ENCODE results near the gene ANKRD33.

ANKRD33 gene, protein sequence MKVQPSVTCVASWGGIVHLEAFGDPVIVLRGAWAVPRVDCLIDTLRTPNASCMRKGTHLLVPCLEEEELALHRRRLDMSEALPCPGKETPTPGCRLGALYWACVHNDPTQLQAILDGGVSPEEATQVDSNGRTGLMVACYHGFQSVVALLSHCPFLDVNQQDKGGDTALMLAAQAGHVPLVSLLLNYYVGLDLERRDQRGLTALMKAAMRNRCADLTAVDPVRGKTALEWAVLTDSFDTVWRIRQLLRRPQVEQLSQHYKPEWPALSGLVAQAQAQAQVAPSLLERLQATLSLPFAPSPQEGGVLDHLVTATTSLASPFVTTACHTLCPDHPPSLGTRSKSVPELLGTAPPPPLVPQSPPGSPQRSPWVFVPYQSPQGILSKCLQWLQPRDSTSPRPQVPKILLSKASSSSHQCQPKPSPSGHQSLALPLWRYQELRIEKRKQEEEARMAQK

DNA sequence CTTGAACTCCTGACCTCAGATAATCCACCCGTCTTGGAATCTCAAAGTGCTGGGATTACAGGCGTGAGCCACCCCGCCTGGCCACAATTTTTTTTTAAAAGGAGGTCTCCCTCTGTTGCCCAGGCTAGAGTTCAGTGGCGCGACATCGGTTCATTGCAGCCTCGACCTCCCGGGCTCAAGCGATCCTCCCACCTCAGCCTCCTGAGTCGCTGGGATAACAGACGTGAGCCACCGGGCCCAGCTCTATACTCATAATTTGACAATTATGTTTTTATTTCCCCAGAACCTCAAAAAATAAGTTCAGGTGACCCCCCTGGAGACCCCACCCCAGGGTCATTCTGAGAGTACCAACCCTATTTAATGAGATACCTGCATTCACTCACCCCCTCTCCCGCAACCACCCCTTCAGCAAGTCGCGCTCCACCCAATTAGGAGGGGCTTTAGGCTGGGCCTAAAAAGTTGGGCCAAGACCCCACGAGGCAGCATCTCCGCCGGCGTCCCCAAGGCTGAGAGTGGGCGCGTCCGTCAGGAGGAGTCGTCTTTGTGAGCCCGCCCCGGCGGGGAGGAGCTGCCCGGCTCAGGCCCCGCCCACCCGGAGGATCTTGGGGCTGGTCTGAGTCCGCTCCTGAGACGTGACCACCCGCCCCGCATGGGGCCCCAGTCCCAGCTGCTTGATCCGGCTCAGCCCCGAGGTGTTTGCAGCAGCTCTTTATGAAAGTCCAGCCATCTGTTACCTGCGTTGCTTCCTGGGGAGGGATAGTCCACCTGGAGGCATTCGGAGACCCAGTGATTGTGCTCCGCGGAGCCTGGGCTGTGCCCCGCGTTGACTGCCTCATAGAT lies at the start of gene ANKRD33:
TSS of gene ANKRD33 (plus strand) at position 628 of the 840 bp plus-strand sequence. CDS start at position 712, 84 bp downstream.
- no peak for DNase-seq (ENCODE audit: extremely low read depth in 1 of 2, low read depth in 1 of 2)

DNA sequence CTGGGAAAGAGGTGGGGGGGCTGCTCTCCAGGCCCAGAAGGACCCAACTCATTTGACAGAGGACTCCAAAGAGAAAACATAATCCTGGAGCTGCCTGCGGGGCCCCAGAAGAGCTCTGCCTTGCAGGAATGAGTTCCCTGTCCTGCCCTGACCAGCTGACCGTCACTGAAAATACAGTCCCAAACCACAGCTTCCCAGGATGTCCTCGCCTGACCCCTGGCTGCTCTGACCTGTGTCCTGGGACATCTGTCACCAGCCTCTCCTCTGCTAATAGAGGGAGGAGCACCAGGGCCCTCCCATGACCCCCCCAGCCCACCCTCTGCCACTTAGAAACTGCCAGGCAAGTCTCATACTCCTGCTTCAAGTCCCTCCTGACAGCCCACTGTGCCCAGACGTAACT lies 49.1 kb upstream of the ANKRD33 start:
- DNase-seq (ENCODE audit: extremely low read depth in 1 of 2, low read depth in 1 of 2): no peak

DNA sequence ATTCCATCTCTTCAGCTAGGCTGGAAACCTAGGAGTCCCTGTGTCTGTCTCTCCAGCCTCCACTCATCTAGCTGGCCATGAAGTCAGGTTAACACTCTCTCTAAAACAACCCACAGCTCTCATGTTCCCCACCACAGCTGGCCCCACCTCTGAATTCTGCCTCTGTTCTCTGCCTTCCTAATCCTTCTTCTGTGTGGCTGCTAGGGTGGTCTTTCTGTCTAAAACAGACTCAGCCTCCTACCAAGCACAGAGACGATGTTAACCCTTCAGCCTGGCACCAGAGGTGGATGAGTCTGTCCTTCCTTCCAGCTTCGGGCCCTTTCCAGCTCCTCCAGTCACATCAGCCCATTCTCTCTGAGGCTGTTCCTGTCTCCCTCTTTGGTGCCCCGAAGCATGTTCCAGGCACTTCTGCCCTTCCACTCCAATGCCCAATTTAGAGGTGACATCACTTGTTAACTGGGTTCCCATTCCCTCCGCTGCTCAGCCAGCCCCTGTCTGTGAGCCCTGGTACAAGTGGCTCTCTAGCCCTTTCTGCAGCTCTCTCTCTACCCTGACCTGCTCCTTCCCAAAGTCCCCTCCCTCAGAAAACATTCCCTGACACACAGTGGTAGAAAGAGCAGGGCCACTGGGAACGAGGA lies 48.5 kb upstream of the ANKRD33 start:
- DNase-seq (ENCODE audit: extremely low read depth in 1 of 2, low read depth in 1 of 2): no peak

DNA sequence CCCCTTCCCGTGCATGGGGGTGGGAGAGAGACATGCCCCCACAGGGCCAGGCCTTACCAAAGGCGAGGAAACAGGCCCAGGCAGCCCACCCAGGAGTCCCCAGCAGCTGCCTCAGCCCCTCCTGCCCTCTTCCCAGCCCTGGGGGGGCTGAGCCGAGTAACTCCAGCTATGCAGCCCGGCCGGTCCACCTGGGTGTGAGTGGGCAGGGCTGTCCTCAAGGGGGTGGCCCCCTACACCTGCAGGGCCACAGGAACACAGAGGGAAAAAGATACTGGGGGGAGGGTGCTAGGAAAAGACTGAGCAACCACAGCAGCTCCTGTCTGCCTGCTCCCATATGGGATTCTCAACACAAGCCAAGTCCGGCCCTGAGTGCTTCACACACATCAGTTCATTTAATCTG lies 46.9 kb upstream of the ANKRD33 start:
- DNase-seq (ENCODE audit: extremely low read depth in 1 of 2, low read depth in 1 of 2): no peak

DNA sequence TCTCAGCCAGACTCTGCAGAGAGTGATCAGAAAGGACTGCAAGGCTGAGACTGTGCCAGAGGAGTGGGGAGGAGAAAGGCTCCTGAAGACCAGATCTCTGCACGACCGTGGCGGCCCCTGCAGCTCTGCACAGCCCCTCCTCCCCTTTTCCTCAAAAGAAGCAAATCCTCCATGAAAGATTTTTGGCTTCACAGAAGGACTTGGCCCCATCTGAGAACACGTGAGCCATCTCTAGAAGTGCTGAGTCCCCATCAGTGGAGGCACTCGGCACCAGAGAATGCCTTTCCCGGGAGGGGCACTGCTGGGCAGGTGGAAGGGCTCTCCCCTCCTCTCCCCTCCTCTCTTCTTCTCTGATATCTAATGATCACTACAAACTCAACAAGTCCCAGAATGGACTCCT lies 46.2 kb upstream of the ANKRD33 start:
- no peak for DNase-seq (ENCODE audit: extremely low read depth in 1 of 2, low read depth in 1 of 2)

DNA sequence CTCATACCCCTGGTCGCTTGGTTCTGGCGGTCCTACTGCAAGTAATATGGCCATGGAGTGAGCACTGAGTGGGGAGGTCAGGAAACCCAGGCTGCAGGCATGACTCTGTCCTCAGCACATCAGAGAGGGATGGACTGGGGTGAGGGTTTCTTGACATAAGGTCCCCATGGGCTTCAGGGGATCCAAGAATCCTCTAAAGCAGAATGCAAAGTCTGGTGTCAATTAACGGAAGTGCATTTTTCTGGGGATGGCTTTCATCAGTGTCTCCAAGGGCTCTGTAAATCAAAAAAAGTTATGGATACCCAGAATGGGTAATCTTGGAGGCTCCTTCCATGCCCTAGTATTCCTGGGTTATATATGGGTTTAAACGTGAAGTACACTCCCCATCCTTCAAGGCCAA lies 43.0 kb upstream of the ANKRD33 start:
- DNase-seq (ENCODE audit: extremely low read depth in 1 of 2, low read depth in 1 of 2): no peak

DNA sequence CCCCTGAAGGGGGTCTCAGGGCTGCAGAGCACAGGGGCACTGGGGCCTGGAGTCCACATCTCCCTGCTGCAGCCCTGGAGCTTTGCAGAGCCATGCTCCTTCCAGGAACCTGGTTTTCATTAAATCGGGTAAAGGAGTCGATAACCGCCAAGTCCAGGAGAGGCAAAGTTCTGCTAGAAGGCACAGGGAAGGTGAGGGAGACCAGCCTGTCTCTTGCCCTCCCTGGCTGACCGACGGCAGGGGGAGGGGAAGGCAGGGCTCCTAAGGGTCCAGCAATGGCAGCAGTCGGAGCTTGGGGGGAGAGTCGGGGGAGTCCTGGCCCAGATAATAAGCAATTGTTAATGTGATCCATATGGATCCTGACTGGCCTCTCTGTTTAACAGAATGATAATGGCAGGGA lies 42.4 kb upstream of the ANKRD33 start:
- DNase-seq (ENCODE audit: extremely low read depth in 1 of 2, low read depth in 1 of 2): no peak

DNA sequence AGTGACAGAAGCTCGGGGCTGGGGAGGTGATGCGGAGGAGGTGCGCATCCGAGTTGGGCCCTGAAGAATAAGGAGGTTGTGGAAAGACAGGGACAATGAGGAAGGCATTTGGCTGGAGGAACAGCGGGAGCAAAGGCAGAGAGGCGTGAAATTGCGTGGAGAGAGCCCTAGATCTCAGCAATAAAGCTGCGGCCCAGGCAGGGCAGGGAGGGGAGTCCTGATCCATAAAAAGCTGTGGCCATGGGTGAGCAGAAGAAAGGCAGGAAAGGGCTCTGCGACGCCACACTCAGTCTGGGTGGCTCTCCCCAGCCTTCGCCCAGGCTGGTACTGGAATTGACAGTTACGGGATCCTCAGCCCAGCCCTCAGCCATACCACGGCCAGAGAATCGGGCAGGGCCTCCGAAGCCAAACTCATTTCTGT lies 41.6 kb upstream of the ANKRD33 start:
- DNase-seq (ENCODE audit: extremely low read depth in 1 of 2, low read depth in 1 of 2): no peak

DNA sequence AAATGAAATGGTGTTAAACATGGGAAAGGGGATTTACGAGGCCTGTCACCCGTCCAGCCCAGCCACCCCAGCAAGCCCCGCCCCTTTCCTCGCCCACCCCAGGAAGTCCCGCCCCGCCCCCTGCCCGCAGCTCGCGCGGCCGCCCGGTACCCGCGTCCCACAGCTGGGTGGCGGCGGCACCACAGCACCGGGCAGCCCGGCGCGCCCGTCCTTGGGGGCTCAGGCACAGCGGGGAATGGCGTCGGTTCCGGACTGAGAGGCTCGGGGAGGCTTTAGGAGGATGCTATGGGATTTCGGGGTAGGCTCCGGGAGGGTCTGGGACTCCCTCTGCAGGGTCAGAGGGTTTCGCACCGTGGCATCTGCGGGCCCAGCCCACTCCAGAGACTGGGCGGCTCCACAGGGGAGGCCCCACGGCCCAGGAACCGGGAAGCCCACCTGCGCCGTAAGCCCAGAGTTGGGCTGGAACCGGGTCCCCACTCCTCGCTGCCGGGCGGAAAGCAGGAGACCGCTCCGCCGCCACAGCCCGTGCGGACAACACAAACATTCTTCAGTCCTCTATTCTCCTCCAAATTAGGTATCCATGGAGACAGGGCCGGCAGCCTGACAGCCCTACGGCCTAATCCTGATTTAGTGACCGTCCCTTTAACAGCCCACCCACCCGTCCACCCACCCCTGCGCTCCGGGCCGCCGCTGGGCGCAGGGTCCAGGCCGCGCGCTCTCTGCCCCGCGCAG lies 40.8 kb upstream of the ANKRD33 start:
- peak in 1 of 2 donors; percentile 29 for DNase-seq (ENCODE audit: extremely low read depth in 1 of 2, low read depth in 1 of 2)

DNA sequence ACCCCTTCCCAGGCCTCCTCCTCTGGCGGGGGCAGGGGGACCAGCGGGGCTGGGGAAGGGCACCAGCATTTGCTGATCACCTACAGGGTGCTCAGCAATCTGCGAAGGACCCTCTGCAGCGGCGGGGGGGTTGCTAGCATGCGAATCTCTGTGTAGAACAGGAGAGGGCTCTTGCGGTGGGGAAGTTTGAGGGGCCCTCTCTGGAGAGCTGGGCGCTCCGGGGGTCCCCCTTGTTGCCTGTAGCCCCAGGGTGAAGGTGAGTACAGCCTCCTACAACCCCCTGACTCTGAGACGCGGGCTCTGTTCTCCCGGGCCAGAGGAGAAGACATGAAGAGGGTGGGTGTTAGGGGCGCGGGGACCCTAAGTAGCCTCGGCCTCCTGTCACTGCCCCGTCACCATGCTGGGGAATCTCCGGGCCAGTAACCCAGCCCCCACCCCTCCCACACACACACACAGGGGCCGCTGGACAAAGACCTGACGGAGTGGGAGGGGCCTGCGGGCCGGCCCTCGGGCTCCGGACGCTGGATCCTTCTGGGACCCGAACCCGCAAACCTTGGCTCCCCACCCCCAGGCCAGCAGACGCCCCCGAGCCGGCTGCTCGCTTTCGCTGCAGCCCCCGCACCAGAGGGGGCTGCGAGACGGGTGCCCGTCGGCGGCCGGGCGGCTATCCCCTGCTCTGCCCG lies 40.1 kb upstream of the ANKRD33 start:
- DNase-seq (ENCODE audit: extremely low read depth in 1 of 2, low read depth in 1 of 2): no peak

DNA sequence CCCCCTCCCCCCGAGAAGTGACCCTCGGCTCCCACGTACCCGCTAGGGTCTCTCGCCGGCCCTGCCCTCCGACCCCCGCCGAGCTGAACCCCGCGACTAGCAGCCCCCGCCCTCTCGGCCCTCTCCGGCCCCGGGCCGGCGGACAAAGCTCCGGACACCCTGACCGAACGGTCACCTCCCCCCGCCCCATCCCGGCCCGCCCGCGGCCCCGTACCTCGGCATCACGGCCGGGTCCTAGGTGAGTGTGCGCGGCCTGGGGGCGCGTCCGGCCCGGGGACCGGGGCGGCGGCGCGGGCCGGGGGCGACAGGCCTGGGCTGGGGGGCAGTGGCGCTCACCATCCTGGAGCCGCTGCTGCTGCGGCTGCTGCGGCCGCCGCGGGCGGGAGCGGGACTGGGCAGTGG lies 39.6 kb upstream of the ANKRD33 start, which contains the start of gene FIGNL2:
TSS of gene FIGNL2 (minus strand) at position 393 of the 402 bp plus-strand sequence. CDS start 26,305 bp downstream, outside the sequence.
- no peak for DNase-seq (ENCODE audit: extremely low read depth in 1 of 2, low read depth in 1 of 2)

DNA sequence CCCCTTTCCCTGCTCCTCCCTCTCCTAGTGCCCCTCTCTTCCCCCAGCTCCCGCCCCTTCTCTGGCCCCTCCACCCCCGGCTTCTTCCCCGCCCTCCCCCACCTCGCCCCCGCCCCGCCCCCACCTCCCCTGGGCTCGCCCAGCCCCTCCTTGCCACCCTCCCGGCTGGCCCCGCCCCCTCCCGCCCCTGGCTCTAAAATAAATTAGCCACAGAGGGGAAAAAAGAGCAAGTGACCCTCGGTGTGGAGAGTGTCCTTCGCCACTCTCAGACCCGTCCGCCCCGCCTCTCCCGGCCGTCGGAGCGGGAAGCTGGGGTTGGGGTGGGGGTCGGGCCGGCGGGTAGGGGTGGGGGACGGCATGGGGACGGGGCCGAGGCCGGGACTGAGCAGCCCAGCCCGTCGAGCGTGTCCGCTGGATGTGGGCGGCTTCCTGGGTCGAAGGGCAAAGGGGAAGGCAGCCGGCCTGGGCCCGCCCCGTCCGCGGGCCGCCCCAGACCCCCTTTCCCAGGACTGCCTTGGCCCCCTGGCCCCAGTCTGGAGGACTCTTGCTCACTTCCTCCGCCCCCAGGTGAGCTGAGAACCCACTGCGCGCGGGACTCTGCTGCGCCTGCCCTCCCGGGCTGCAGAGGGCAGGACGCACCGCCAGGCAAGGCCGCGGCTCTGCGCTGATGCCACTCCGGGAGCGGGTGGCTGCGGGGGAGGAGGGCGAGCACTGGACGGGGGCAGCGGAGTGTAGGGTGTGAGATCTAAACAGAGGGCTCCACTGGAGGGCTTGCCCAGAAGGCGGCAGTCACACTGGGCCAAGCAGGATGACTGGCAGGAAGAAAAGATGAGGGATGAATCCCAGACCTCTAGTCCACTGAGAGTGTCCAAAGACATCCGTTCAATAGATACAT lies 38.8 kb upstream of the ANKRD33 start:
- no peak for DNase-seq (ENCODE audit: extremely low read depth in 1 of 2, low read depth in 1 of 2)

DNA sequence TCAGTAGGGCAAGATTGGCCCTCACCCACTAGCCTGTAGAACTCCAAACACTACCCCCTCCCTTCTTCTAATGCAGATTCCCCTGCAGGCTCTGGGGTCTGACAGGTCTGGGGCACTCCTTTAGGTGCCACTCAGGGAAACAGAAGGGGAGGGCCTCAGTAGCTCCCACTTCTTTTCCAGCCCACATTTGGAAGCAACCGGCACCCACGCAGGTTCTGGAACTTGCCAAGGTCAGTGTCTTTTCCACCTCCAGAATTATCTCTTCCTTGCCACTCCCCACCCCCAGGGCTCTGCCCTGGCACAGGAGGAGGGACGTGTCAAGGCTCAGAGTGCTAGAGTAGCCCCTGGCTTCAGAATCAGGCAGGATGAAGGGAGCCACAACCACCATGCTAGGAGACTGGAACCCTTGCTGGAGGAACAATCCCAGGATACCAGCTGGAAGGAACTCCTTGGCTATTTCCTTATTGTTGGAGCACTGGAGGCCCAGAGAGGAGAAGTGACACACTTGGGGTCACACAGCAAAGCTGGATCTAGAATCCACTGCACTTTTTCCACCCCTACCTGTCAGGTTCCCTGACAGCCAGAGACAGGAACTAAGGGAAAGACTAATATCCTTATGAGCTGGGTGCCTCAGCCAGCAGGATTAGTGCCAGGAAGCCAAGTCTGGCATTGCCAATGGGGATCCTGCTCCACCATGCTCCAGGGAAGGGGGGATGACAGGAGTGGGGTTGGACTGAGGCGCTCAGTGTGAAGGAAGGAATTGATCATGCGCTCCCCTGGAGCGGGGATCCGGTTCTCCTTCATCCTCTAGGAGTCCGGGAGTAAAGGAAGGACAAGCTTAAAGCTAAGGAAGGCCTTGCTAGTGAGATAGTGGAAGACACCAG lies 37.6 kb upstream of the ANKRD33 start:
- no peak for DNase-seq (ENCODE audit: extremely low read depth in 1 of 2, low read depth in 1 of 2)

DNA sequence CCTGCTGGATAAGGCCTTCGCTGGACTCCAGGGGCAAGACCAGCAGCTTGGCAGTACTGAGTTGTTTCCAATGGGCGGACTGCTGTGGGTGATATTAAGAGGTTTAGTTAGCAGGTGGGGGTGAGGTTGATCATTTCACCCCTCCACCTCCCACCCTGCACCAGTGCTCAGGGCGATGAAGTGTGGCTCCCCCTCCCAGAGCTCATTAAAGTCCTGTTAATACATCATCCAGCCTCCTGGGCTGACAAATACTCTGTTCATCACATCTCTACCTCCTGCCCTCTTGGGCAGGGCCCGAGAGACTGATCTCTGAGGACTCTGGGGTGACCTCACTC lies 37.0 kb upstream of the ANKRD33 start:
- no peak for DNase-seq (ENCODE audit: extremely low read depth in 1 of 2, low read depth in 1 of 2)

DNA sequence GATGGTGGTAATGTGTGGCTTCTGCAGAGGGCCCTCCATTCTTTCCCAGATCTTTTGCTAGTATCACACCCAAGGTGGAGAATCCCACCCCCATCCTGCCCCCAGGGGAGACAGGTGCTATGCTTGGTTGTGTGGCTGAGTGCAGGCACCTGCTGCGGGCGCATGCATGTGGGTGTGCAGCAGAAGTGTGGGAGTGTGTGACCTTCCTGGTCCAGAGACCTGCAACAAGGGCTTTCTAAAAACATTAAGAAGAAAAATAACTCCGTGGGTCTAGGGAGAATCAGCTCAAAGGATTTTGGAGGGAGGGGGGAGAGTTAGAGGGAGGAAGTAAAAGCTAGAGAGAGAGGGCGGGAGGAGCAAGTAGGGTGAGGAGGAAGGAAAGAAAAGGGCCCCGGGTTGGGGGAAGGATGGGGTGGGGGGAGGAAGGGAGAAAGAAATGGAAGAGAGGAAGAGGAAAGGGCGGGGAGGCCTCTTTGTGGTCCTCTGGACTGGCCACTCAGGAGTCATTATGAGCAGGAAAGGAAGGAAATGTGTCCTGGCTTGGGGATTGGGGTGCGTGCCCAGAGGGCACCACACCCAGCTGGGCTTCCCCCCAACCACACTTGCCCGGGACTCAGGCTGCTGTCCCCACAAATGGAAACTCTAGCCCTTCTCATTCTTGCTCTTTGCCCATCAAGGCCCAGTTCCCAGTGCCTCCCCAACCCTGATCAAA lies 36.3 kb upstream of the ANKRD33 start:
- DNase-seq (ENCODE audit: extremely low read depth in 1 of 2, low read depth in 1 of 2): no peak

DNA sequence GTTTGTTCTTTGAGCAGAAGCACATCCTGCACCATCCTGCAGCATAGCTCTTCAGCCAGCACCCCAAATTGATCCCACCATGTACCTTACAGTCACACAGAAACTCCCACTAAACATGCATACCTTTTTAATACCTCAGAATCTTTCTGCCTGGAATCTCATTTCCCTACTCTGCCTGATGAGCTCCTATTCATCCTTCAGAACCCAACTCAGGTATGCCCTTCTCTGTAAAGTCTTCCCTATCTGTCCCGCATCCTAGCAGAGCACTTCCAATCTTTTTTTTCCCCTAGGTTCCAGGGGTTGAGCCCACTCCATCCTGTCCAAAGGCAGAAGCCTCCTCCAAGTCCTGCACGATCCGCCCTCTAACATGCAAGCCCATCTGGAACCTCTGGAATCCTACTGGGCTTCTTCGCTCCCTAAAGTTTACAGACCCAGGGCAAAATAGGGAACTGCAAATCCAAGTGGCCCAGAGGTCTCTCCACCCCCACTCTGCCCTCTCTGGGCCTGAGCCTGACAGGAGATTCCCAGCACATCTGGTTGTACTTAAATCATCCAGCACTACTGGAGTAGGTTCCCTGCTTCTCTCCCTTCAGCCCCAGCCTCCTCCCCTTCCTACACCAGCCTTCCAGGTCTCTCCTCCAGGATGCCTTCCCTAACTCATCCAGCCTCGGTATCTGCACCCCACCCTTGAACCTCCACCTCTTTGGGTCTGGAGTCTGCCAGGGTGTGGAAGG lies 35.3 kb upstream of the ANKRD33 start:
- no peak for DNase-seq (ENCODE audit: extremely low read depth in 1 of 2, low read depth in 1 of 2)
